Umbilical cord (tissue), 2 donors: ENCODE measurements around the gene RXRA. TPM values are rescaled to one million over a fixed set of nuclear protein-coding genes. Genes with fewer than 3 reads are reported as not detected.

Experiments
- DNase-seq: peaks from one replicate; pipeline ENCODE4 v3.0.0-alpha.2; 2015; ENCODE audit warnings: low spot score
- total RNA-seq: library from RNA; depleted of rRNA; stranded (reverse); fragments of >200 nt; gene quantifications from one replicate; pipeline ENCODE4 v1.2.3, GENCODE V29; 2014; ENCODE audit warnings: low replicate concordance; ENCODE audit not compliant: insufficient read depth

Gene RXRA
- total RNA-seq, 1 donor from 2014 or later, result 15.9 TPM

GRCh38 chr9:134381671-134382516 is 55.6 kb downstream of the RXRA start:
- DNase-seq, result no peak

DNA sequence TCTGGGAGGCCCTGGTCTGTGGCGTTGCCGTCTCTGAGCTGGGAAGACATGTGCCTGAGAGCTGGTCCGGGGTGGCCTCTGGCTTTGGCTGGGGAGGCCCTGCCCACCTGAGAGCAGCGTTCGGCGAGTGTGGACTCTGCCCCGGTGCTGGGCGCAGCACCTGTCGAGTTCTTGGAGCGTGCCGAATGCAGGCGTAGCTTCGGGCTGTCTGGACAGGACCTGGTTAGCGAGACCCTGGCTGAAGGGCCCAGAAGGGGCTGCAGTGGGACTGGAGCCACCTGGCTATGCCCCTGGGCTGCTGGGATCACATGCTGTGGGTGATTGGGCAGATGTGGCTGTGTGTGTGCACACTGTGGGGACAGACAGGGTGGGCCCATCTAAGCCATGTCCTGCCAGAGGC is 56.5 kb downstream of the RXRA start:
- DNase-seq, result no peak

- no peak for DNase-seq
Observed at GRCh38 chr9:134383148-134383547, 56.9 kb downstream of the RXRA start.

DNA sequence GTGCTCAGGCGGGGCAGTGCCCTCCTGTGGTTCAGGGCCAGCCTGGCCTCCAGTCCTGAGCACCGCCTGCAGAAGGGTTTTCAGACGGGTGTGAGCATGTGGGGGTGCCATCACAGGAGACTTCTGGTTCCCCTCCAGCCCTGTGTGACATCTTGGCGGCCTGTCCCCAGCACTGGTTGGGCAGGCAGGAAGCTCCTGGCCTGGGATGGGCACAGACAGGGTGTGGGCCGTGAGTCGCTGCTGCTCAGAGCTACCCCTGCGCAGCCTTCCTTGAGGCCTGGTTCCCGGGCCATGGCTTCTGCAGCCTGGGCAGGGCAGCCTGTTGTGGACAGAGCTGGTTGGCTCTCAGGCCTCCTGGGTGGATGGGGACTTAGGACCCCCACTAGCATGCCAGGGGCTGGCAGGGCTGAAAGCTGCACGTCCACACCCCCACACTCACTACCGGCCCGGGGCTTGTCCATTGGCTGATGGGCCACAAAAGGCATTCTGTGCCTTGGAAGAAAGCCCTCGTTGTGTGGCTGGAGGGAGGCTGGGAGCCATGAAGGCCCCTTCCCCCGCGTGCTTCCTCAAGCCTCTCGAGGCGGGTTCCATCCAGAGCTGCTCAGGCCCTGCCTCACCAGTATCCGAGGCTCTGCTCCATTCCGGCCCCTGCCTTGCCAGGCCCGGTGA is 58.7 kb downstream of the RXRA start:
- DNase-seq, result no peak

GRCh38 chr9:134385915-134386314 is 59.7 kb downstream of the RXRA start:
- no peak for DNase-seq

DNA sequence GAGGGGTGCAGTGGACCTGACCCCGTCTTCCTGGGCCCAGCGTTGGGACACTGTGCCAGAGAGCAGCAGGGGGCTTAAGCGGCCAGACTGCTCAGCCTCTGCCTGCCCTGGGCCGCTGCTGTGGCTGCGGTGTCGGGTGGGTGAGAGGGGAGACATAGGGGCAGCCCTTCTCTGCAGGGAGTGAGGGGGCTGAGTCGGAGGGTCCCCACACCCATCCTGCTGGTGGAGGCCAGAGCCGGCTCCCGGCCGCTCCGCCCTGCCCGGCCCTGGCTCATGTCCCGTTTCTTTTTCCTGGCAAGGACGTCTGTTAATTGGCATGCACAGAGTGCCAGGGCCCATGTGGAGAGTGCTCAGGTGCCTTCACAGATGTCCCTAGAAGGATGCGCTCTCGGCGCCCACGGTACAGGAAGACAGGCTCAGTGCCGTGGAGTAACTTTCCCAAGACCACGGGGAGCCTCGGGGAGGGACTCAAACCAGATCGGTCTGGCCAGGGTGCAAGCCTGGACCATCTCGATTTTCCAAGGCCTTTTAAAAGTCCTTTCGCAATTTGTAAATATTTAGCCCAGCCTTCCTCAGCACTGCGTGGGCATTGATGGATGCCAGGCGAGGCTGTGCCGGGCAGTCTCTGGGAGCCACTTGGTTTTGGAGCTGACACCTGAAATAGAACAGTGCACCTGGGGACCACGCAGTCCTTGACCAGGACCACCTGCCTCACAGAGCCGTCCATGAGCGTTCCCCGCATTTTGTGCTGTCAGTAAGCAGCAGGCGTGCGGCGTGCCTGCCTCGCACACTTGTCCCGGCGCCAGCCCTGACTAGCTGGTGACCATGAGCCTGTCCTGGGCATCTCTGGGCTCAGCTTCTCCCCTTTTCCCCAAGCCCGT is 60.9 kb downstream of the RXRA start:
- DNase-seq, result no peak

DNA sequence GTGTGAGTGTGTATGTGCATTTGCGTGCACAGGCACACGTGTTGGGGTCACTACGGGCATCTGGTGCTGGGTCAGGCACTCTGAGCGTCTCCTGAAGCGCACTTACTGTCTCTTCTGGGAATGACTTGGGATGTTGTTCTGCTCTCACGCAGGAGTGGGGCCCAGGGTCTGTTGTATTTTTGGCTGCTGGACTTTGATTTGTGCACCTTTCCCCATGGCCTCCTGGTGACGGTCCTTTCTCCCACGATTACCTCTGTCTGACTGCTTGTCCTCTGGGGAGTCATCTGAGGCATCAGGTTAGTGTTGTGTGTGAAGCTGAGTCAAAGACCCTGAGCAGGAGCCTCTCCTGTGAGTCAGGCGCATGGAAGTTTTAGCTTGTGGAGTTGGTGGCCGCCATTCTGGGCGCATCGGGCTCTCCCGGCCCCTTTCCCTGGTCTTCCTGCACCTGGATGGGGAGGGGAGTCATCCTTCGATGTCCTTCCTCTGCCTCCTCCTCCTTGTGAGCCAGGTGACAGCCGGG is 62.1 kb downstream of the RXRA start:
- no peak for DNase-seq

- DNase-seq, result no peak
Observed at GRCh38 chr9:134388976-134389375, 62.7 kb downstream of the RXRA start.

GRCh38 chr9:134389642-134390041 is 63.4 kb downstream of the RXRA start:
- no peak for DNase-seq

DNA sequence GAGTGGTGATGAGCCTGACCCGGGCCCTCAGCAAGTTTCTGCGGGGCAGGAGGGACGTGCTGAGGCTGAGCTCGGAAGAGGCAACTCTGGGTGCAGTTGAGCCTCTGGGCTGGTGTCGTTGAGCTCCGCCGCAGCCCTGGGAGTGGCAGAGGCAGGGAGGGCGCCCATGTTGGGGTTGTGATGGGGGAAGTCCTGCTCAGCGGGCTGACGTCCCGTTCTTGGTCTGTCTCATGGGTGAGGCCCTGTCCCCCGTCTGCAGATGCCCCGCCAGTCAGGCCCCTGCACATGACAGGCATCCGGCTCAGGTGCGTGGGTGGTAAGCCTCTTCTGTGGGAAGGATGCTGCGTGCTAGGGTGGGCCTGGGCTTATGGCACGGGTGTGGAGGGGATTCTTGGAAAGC is 64.3 kb downstream of the RXRA start:
- no peak for DNase-seq

- DNase-seq, result no peak
Observed at GRCh38 chr9:134390947-134391318, 64.7 kb downstream of the RXRA start.

- no peak for DNase-seq
Observed at GRCh38 chr9:134391319-134392231, 65.3 kb downstream of the RXRA start.

GRCh38 chr9:134392900-134393299 is 66.6 kb downstream of the RXRA start:
- no peak for DNase-seq

- no peak for DNase-seq
Observed at GRCh38 chr9:134393582-134394280, 67.5 kb downstream of the RXRA start.

- no peak for DNase-seq
Observed at GRCh38 chr9:134395002-134395517, 68.8 kb downstream of the RXRA start.

- DNase-seq, result no peak
Observed at GRCh38 chr9:134395737-134396257, 69.5 kb downstream of the RXRA start.

DNA sequence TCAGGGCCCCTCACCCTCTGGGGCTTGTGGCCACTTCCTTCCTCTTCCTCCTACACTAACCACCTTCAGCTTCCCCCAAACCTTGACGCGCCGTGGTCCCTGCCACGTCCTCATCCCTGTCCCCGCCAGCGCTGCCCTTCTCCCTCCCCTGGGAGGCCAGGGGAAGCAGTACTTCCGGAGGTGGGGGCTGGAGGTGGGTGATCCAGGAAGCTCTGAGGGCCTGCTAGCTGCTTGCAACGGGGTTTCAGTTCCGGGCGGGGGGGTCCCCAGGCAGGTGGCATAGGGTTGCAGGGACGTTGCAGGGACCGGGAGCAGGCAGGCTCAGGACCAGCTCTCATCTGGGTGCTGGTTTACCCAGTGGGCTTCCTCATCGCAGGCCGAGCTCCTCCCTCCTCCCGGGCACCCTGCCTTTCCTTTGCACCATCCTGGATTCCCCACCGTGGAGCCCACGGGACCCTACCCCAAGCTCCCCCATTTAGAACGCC is 70.0 kb downstream of the RXRA start:
- DNase-seq, result no peak

GRCh38 chr9:134396825-134397224 is 70.6 kb downstream of the RXRA start:
- DNase-seq, result no peak

DNA sequence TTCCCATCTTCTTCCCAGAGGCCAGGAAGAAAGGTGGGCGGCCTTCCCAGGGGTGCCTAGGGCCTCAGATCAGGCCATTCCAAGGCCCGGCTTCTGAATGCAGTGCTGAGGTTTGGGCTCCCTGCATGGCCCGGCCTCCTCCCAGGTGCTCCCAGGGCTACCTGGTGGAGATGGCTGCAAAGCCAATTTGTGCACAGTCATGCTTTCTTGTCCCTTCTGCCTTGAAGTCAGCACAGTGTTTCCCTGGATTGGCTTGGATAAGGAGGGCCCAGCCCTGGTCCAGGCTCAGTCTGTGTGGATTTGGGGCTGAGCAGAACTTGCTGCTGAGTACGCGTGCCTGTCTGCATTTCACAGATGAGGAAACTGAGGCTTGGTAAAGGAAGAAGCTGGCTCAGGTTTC is 72.5 kb downstream of the RXRA start:
- no peak for DNase-seq
